Astrocyte of the spinal cord (primary cell): ENCODE measurements around the gene ZNF343.
A peak's percentile ranks its signal among the peaks of the same experiment; 100 is the strongest.
"Not testable (repeated sequence)": the region's sequence is repeated elsewhere in the genome, so short reads cannot be mapped to it uniquely, and the experiment has no call there.

Experiments used
- DNase-seq: peaks from one replicate; pipeline ENCODE4 v3.0.0; 2011; ENCODE audit warnings: low read depth, low spot score
- H3K4me3 ChIP-seq: 2 replicates; pipeline ENCODE4 v1.5.1; 2011; ENCODE audit warnings: low read depth, mild to moderate bottlenecking, low read length, moderate library complexity
- in situ Hi-C: cut with HindIII; loops from 2 replicates; pipeline ENCODE4 v1.10.0; 2017; ENCODE audit warnings: low sequenced_read_pairs
- TF ChIP-seq, protein P1 (sequence below): IDR thresholded peaks from 2 replicates; pipeline ENCODE4 v1.5.1; 2012; ENCODE audit warnings: low read depth, mild to moderate bottlenecking, low read length, inconsistent platforms

The ZNF343 gene

GRCh38 chr20:2509794-2510193 is 1.1 kb upstream of the ZNF343 start:
- no peak for DNase-seq
- in situ Hi-C loops = no loop called here
- TF ChIP-seq, protein P1, sequence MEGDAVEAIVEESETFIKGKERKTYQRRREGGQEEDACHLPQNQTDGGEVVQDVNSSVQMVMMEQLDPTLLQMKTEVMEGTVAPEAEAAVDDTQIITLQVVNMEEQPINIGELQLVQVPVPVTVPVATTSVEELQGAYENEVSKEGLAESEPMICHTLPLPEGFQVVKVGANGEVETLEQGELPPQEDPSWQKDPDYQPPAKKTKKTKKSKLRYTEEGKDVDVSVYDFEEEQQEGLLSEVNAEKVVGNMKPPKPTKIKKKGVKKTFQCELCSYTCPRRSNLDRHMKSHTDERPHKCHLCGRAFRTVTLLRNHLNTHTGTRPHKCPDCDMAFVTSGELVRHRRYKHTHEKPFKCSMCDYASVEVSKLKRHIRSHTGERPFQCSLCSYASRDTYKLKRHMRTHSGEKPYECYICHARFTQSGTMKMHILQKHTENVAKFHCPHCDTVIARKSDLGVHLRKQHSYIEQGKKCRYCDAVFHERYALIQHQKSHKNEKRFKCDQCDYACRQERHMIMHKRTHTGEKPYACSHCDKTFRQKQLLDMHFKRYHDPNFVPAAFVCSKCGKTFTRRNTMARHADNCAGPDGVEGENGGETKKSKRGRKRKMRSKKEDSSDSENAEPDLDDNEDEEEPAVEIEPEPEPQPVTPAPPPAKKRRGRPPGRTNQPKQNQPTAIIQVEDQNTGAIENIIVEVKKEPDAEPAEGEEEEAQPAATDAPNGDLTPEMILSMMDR = no peak
- no peak overlapping the region for H3K4me3 ChIP-seq

DNA sequence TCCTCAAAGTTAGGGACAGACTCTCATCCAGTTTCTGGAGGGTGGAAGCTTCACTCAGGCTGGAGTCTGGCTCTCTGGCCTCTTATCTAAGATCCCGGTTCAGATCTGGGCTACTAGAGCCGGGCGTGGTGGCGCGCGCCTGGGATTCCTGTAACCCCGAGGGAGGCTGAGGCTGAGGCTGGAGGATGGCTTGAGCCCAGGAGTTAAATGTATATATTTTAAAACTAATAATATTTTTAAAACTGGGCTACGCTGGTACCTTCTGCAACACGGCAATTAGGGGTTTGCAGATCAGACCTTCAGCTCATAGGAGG is 710 bp upstream of the ZNF343 start:
- no peak for DNase-seq
- H3K4me3 ChIP-seq = peak overlapping the region; percentile 94
- in situ Hi-C loops = no loop called here
- TF ChIP-seq, protein P1 = no peak

DNA sequence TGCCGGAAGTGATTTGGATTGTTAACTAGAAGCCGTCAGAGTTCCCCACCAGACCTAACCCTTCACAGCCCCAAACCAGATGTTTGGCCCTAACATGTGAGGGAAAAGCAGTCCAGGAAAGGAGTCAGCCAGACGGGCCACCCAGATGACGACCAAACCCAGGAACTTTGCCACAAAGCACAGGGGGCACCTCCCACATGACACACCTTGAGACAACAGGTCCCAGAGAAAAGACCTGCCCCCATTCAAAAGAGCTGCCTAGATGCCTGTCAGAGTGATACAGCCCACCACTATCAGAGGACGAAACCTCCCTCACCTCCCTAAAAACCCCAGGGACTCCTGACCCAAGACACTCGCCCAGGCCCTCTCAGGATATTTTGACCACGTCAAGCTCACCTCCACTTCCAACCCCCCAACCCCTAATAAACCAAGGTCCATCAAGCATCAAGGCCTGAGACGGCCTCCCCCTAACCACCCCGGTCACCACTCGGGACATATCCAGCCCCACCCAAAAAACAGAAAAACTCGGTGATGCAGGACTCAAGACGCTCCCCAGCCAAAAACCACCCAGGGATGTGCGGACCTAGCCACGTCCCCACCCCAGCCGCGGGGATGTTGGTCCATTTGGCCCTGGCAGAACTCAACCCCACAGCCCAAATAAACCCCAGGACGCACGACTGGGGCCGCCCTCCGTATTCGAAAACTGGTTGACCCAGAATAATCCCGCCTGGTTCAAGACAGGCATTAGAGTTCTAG is 662 bp downstream of the ZNF343 start:
- peak overlapping the region; percentile 94 for H3K4me3 ChIP-seq
- in situ Hi-C loops = no loop called here
- TF ChIP-seq, protein P1 = no peak
- DNase-seq = no peak

- TF ChIP-seq, protein P1 = no peak
- in situ Hi-C loops = no loop called here
- H3K4me3 ChIP-seq = peak overlapping the region; percentile 94
- no peak for DNase-seq
Measured at GRCh38 chr20:2507464-2507863, 1.3 kb downstream of the ZNF343 start.

- in situ Hi-C loops, H3K4me3 ChIP-seq, DNase-seq: not testable (repeated sequence)
Measured at GRCh38 chr20:2506426-2506825, 2.3 kb downstream of the ZNF343 start.

GRCh38 chr20:2504803-2505202 is 3.9 kb downstream of the ZNF343 start:
- DNase-seq, in situ Hi-C loops, H3K4me3 ChIP-seq: not testable (repeated sequence)

DNA sequence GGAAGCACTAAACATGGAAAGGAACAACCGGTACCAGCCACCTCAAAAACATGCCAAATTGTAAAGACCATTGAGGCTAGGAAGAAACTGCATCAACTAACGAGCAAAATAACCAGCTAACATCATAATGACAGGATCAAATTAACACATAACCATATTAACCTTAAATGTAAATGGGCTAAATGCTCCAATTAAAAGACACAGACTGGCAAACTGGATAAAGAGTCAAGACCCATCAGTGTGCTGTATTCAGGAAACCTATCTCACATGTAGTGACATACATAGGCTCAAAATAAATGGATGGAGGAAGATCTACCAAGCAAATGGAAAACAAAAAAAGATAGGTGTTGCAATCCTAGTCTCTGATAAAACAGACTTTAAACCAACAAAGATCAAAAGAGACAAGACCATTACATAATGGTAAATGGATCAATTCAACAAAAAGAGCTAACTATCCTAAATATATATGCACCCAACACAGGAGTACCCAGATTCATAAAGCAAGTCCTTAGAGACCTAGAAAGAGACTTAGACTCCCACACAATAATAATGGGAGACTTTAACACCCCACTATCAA is 5.8 kb downstream of the ZNF343 start:
- not testable (repeated sequence) for H3K4me3 ChIP-seq

GRCh38 chr20:2485661-2486060 is 23.1 kb downstream of the ZNF343 start:
- no peak for DNase-seq
- TF ChIP-seq, protein P1 = no peak

More for the DNA sequence above, 5.8 kb downstream of the ZNF343 start:
- DNase-seq, in situ Hi-C loops: not testable (repeated sequence)

More at GRCh38 chr20:2485661-2486060, 23.1 kb downstream of the ZNF343 start:
- in situ Hi-C loops = no loop called here
- H3K4me3 ChIP-seq = no peak overlapping the region
